K562 (cell line): ENCODE measurements around the gene PA2G4. TPM values are rescaled to one million over a fixed set of nuclear protein-coding genes. Genes with fewer than 3 reads are reported as not detected.

Experiments used
- BRD9 ChIP-seq: fragments of 450-650 bp; IDR thresholded peaks from 2 replicates; pipeline ENCODE4 v1.6.1; 2018; ENCODE audit warnings: low read depth; ENCODE audit not compliant: partially characterized antibody
- CCAR2 ChIP-seq: fragments of 200-400 bp; formaldehyde crosslinking; IDR thresholded peaks from 2 replicates; pipeline ENCODE4 v1.6.1; 2017; ENCODE audit warnings: mild to moderate bottlenecking, low read depth, low read length
- EP400 ChIP-seq: fragments of 450-650 bp; IDR thresholded peaks from 2 replicates; pipeline ENCODE4 v1.6.1; 2017; ENCODE audit warnings: antibody characterized with exemption, mild to moderate bottlenecking, moderate library complexity
- ETS1 ChIP-seq: conservative IDR thresholded peaks from 2 replicates; pipeline ENCODE4 v1.6.1; 2011; ENCODE audit warnings: low read depth, mild to moderate bottlenecking, low read length; ENCODE audit not compliant: control insufficient read depth
- EWSR1 ChIP-seq: fragments of 450-650 bp; IDR thresholded peaks from 2 replicates; pipeline ENCODE4 v1.6.1; 2018; ENCODE audit warnings: borderline replicate concordance, mild to moderate bottlenecking, low read depth, moderate library complexity; ENCODE audit not compliant: partially characterized antibody
- HIVEP1 ChIP-seq: fragments of 250-450 bp; sonication (Bioruptor Pico); IDR thresholded peaks from 2 replicates; pipeline ENCODE4 v1.4.0; 2020; ENCODE audit warnings: mild to moderate bottlenecking
- KLF1 ChIP-seq: fragments of 450-650 bp; IDR thresholded peaks from 2 replicates; pipeline ENCODE4 v1.6.1; 2016; ENCODE audit warnings: missing genetic modification characterization, missing compliant biosample characterization
- NR2F6 ChIP-seq: fragments of 450-650 bp; formaldehyde crosslinking; IDR thresholded peaks from 2 replicates; pipeline ENCODE4 v1.4.0; 2020; ENCODE audit warnings: mild to moderate bottlenecking
- NRF1 ChIP-seq, 2 experiments: fragments of 450-650 bp; IDR thresholded peaks in 1 of 2; conservative IDR thresholded peaks in 1 of 2; 2 replicates each; pipeline ENCODE4 v1.6.1; 2014; ENCODE audit warnings: mild to moderate bottlenecking in 2 of 2
- PML ChIP-seq: IDR thresholded peaks from 2 replicates; pipeline ENCODE4 v1.6.1; 2012; ENCODE audit warnings: low read length, inconsistent platforms
- SLC30A9 ChIP-seq: fragments of 250-450 bp; sonication (Bioruptor Pico); IDR thresholded peaks from 2 replicates; pipeline ENCODE4 v1.8.0; 2022; ENCODE audit warnings: mild to moderate bottlenecking, moderate library complexity
- TBP ChIP-seq: optimal IDR thresholded peaks from 2 replicates; pipeline ENCODE3; 2011; ENCODE audit warnings: low read depth, low read length, improper control_type of control experiment
- ZNF407 ChIP-seq: fragments of 450-650 bp; IDR thresholded peaks from 2 replicates; pipeline ENCODE4 v1.6.1; 2016; ENCODE audit warnings: low read depth
- polyA plus RNA-seq, 8 experiments: library from polyadenylated mRNA; depleted of rRNA in 4 of 8; stranded (reverse) in 5 of 8; unstranded in 3 of 8; fragments of >200 nt; fragmentation: Nextera tagmentation in 2 of 8; fragmentation: Illumina TruSeq in 1 of 8; extraction: Ambion mirVana in 2 of 8; extraction: Trizol in 1 of 8; gene quantifications; 2 replicates each; pipeline versions ENCODE4 v1.2.1 to v1.2.3, GENCODE V29; 2011 to 2014; ENCODE audit warnings: inconsistent platforms in 1 of 8, missing spikeins in 1 of 8
- total RNA-seq, 7 experiments: library from RNA; depleted of rRNA in 6 of 7; stranded (reverse); fragments of >200 nt in 6 of 7; fragmentation: Illumina TruSeq in 2 of 7; extraction: Trizol in 2 of 7; gene quantifications; 2 replicates each; pipeline versions ENCODE4 v1.2.1 to v1.2.3, GENCODE V29; 2011 to 2021; ENCODE audit warnings: low replicate concordance in 1 of 7
- TF ChIP-seq, protein P1 (sequence below): fragments of 250-450 bp; sonication (Bioruptor Pico); IDR thresholded peaks from 2 replicates; pipeline ENCODE4 v1.8.0; 2021; ENCODE audit warnings: mild to moderate bottlenecking, moderate library complexity
- TF ChIP-seq, protein P2 (sequence below): fragments of 250-450 bp; sonication (Bioruptor Pico); IDR thresholded peaks from 2 replicates; pipeline ENCODE4 v1.9.0; 2021; ENCODE audit warnings: mild to moderate bottlenecking

Gene PA2G4
- total and polyA plus RNA-seq, 9 of the 15 experiments (the other 6 are each of a cell fraction or from before 2014, with no cell fraction given) = 230 to 925 (median 638) TPM

- peak; percentile 11; the same call in 1 of the 2 replicates for TF ChIP-seq ZNF407
- TF ChIP-seq ETS1 = 0 out of 2 replicates have a peak, but pooled peaks have one; percentile 16
- TF ChIP-seq EWSR1 = no peak
- 0 out of 2 replicates have a peak, but pooled peaks have one; percentile 75 for TF ChIP-seq NR2F6
- TF ChIP-seq HIVEP1 (CRISPR knock-in tag) = 0 out of 2 replicates have a peak, but pooled peaks have one; percentile 48
- peak; percentile 81 for TF ChIP-seq BRD9
- TF ChIP-seq TBP = no peak
- no peak for TF ChIP-seq NRF1 (conservative IDR thresholded peaks at IDR 0.05 in 1 of 2, IDR thresholded peaks at IDR 0.05 in 1 of 2)
- TF ChIP-seq CCAR2 = no peak
- peak; percentile 91 for TF ChIP-seq EP400
- TF ChIP-seq, protein P1, sequence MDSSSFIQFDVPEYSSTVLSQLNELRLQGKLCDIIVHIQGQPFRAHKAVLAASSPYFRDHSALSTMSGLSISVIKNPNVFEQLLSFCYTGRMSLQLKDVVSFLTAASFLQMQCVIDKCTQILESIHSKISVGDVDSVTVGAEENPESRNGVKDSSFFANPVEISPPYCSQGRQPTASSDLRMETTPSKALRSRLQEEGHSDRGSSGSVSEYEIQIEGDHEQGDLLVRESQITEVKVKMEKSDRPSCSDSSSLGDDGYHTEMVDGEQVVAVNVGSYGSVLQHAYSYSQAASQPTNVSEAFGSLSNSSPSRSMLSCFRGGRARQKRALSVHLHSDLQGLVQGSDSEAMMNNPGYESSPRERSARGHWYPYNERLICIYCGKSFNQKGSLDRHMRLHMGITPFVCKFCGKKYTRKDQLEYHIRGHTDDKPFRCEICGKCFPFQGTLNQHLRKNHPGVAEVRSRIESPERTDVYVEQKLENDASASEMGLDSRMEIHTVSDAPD (CRISPR knock-in tag) = no peak
- TF ChIP-seq, protein P2, sequence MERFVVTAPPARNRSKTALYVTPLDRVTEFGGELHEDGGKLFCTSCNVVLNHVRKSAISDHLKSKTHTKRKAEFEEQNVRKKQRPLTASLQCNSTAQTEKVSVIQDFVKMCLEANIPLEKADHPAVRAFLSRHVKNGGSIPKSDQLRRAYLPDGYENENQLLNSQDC = peak; percentile 60; the same call in 1 of the 2 replicates
- 0 out of 2 replicates have a peak, but pooled peaks have one; percentile 25 for TF ChIP-seq KLF1 (tag)
- 0 out of 2 replicates have a peak, but pooled peaks have one; percentile 59 for TF ChIP-seq SLC30A9
- TF ChIP-seq PML = peak; percentile 85
These were observed 53.9 kb downstream of the PA2G4 start, which contains the start of gene MYL6 (continued) for GRCh38 chr12:56158029-56158925.
